Ammon's horn (tissue), 1 donor: Measurements from ENCODE around the gene CBX4.

Experiments
- DNase-seq: peaks from one replicate; pipeline ENCODE4 v3.0.0-alpha.2; 2016; ENCODE audit warnings: low spot score

CBX4 gene

DNA sequence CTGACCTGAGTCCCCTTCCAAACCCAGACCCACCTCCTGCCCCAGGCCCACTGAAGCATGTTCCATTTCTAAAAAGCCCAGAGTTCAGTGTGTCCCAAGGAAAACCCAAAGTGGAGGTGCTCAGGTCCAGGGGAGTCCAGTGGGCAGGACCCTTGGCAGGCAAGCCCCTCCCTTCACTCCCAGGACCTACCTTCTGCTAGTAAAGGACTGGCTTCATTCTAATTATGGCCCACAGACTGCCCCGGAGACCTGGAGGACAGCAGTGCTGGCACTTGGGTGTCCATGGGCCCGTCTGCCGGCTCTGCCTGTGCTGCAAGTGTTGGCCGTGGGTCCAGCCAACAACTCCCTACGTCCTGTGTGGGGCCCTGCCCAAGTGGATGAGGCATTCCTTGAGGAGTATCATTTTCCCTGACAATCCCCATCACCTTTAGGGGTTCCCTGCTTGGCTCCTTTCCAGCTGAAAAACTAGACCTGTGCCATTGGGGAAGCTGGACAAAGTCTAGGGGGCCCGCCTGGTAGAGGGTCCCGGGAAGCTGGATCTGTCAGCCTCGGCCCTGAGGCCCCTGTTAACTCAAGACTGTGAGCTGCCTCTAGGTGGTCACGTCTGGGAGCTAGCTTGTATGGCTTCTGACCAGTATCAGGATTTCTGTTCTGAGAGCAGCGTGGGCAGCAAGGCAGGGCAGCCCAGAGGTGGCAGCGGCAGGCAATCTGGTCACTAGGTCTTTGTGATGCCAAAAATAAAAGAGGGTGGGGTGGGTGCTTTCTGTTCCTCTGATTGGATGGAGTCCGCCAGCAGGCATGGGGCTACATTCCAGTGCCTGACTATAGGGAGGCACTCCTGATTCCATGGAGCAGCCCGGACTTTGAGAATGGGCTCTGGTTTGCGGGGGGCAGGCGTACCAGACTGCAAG lies 53.1 kb downstream of the CBX4 start:
- no peak for DNase-seq

DNA sequence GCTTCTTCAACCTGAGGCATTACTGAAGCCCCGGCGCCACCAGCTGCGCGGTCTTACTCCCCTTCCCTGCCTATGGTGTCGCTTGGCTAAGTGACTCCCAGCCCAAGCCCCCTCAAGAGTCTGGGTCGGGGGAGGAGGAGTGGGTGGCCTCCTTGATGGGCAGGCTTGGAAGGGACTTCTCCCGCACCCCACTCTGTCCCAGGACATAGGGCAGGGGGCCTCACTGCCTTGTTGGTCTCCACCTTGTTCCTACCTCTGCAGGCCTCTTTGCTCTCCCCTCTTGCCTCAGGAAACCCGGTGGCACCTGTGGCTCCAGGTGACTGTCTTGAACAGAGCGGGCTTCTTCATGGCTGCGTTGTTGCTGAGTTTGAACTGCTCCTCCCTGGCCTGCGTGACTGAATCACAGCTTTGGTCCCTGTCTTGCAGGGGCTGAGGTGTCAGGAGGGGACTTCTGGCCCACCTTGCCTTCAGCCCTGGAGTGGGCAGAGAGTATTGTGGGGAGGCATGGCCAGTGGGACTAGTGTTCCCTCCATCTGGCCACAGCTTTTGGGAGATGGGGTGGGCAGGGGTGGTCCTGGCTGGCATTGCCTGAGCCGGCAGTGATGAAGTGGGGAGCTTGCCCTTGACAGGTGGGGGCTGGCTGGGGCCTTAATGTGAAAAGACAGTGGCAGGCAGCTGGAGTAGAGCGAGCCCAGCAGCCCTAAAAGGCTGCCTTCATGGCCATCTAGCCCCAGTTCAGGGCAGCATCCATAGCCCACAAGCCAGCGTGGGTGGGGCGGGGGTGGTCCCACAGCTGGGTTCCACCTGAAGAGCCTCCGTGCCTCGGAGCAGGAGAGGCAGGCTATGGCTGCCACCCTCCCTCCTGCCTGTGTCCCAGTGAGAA lies 54.0 kb downstream of the CBX4 start:
- no peak for DNase-seq

DNA sequence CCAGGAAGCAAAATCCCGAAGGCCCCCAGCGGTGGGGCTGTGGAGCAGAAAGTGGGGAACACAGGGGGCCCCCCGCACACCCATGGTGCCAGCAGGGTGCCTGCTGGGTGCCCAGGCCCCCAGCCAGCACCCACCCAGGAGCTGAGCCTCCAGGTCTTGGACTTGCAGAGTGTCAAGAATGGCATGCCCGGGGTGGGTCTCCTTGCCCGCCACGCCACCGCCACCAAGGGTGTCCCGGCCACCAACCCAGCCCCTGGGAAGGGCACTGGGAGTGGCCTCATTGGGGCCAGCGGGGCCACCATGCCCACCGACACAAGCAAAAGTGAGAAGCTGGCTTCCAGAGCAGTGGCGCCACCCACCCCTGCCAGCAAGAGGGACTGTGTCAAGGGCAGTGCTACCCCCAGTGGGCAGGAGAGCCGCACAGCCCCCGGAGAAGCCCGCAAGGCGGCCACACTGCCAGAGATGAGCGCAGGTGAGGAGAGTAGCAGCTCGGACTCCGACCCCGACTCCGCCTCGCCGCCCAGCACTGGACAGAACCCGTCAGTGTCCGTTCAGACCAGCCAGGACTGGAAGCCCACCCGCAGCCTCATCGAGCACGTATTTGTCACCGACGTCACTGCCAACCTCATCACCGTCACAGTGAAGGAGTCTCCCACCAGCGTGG lies 54.8 kb downstream of the CBX4 start:
- no peak for DNase-seq

DNA sequence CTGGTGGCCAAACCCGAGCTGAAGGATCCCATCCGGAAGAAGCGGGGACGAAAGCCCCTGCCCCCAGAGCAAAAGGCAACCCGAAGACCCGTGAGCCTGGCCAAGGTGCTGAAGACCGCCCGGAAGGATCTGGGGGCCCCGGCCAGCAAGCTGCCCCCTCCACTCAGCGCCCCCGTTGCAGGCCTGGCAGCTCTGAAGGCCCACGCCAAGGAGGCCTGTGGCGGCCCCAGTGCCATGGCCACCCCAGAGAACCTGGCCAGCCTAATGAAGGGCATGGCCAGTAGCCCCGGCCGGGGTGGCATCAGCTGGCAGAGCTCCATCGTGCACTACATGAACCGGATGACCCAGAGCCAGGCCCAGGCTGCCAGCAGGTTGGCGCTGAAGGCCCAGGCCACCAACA lies 55.3 kb downstream of the CBX4 start:
- DNase-seq: no peak
